ENCODE data around the gene HID1.

Gene HID1

DNA sequence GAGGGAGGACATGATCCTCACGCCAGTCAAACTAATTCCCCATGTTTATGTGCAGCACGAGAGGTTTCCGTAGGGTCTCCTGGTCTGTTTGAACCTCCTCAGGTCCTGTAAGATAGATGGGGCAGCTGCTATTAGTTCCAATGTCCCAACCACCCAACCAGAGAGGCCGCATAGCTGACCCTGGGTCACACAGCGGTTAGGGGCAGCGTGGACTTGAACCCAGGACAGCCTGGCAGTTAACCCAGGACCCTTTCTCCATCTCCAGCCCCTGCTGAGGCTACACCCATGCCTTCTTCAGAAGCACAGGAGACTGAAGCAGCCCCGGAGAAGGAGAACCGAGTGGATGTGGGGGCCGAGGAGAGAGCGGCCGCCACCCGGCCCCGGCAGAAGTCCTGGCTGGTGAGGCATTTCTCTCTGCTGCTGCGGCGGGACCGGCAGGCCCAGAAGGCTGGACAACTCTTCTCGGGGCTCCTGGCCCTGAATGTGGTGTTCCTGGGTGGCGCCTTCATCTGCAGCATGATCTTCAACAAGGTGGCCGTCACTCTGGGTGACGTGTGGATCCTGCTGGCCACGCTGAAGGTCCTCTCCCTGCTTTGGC lies 31.3 kb downstream of the HID1 start:
- H3K4me3 ChIP-seq (ENCODE audit: low read depth, low read length), result no peak overlapping the region
- no peak for TF ChIP-seq CTCF (IDR thresholded peaks at IDR 0.05; ENCODE audit: low read depth, low read length, missing control alignments)
- in situ Hi-C loops (cut with HindIII; ENCODE audit: low sequenced_read_pairs), result no loop called here
- no peak for DNase-seq (ENCODE audit: low read depth)

GRCh38 chr17:74939534-74939933 lies 33.0 kb downstream of the HID1 start:
- in situ Hi-C loops (cut with HindIII; ENCODE audit: low sequenced_read_pairs), result no loop called here
- no peak overlapping the region for H3K4me3 ChIP-seq (ENCODE audit: low read depth, low read length)
- no peak for TF ChIP-seq CTCF (IDR thresholded peaks at IDR 0.05; ENCODE audit: low read depth, low read length, missing control alignments)

DNA sequence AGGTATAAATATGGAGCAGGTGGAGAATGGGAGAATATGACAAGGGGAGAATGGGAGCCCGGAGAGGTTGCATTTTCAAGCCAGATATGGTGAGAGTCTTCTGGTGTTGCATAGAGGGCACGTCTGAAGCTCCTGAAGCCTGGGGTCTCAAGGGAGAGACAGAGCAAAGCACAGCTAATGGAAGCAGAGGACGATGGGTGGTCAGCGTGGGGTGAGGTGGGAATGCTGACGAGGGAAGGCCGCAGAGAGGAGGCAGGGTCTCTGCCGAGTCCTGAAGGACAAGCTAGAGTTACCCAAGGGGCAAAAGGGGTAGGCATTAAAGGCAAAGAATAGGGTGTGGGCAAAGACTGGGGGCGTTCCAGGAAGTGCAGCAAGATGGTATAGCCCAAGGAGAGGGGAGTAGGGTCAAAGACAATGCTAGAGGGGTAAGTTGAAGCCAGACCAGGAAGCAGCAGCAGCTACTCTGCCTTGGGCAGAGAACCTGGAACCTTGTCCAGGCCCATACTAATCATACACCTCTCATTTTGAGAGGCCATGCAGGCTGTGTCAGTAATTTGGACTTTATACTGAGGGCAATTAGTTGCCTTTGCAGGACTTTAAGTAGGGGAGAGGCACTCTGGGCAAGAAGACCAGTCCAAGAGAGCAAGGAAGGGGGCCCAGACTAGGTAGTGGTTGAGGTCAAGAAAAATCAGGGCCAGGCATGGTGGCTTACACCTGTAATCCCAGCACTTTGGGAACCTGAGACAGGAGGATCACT lies 34.2 kb downstream of the HID1 start:
- in situ Hi-C loops (cut with HindIII; ENCODE audit: low sequenced_read_pairs), result no loop called here
- no peak for TF ChIP-seq CTCF (IDR thresholded peaks at IDR 0.05; ENCODE audit: low read depth, low read length, missing control alignments)
- no peak for DNase-seq (ENCODE audit: low read depth)
- H3K4me3 ChIP-seq (ENCODE audit: low read depth, low read length), result no peak overlapping the region

More at GRCh38 chr17:74939534-74939933, 33.0 kb downstream of the HID1 start:
- no peak for DNase-seq (ENCODE audit: low read depth)

DNA sequence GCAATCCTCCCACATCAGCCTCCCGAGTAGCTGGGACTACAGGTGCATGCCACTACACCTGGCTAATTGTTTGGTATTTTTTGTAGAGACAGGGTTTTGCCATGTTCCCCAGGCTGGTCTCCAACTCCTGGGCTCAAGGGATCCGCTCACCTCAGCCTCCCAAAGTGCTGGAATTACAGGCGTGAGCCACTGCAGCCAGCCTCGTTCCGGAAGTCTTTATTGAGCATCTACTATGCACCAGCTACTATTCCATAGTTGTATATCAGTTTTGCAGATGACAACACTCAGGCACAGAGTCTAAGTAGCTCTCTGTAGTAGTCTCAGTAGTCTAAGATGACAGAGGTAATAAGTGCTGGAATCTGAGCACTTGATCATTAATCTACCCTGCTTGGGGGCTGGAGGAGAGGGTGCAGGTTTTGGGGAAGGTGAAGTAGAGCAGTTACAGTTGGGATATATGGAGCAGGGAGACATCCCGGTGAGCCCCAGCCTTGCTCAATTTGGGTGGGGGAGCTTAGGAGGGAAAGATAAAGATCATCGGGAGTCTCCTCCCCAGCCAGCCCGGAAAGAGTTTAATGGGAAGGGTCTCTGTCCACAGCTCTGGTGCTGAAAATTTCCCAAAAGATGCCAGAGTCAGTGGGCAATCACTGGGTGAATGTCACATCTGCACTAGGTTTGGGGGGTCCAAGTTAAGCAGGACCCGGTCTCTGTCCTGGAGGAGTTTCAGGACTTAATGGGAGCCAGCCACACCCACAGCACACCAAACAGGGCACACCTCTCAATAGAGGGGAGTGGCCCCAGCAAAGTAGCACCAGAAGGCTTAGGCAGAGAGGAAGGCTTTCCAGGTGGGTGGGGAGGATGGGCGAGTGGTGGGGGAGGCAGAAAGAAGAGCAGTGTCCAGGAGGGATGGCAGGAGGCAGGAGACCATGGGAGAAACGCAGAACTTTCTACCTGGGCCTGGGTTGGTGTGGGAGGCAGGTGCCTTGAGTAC lies 35.2 kb downstream of the HID1 start:
- no peak overlapping the region for H3K4me3 ChIP-seq (ENCODE audit: low read depth, low read length)
- DNase-seq (ENCODE audit: low read depth), result no peak
- in situ Hi-C loops (cut with HindIII; ENCODE audit: low sequenced_read_pairs), result no loop called here
- no peak for TF ChIP-seq CTCF (IDR thresholded peaks at IDR 0.05; ENCODE audit: low read depth, low read length, missing control alignments)

DNA sequence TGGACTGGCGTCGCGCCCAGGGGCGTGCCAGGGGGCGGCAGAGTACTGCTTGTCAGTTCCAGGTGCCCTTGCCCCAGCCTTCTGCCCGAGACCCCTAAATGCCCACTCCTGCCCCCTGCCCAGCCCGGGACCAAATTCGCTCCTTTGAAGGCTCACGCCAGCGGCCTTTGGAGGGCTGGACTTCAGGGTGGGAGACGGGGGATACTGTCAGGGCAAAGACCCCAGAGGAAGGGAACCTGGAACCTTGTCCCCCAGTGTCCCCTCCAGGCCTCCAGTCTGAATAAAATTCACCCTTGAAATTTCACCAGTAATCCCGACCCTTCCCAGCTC lies 36.1 kb downstream of the HID1 start:
- in situ Hi-C loops (cut with HindIII; ENCODE audit: low sequenced_read_pairs), result no loop called here
- DNase-seq (ENCODE audit: low read depth), result no peak
- H3K4me3 ChIP-seq (ENCODE audit: low read depth, low read length), result no peak overlapping the region
- no peak for TF ChIP-seq CTCF (IDR thresholded peaks at IDR 0.05; ENCODE audit: low read depth, low read length, missing control alignments)

Measured in astrocyte of the cerebellum (primary cell).